HG03066 (cell line): Measurements from ENCODE around the gene USP51.
"Not testable (repeated sequence)": the region's sequence is repeated elsewhere in the genome, so short reads cannot be mapped to it uniquely, and the experiment has no call there.

Experiments used
- ATAC-seq: cut with Tn5 transposase; IDR thresholded peaks from one replicate; pipeline ENCODE4 v1.9.1; 2021; ENCODE audit warnings: low read depth; ENCODE audit not compliant: unreplicated experiment

The USP51 gene

DNA sequence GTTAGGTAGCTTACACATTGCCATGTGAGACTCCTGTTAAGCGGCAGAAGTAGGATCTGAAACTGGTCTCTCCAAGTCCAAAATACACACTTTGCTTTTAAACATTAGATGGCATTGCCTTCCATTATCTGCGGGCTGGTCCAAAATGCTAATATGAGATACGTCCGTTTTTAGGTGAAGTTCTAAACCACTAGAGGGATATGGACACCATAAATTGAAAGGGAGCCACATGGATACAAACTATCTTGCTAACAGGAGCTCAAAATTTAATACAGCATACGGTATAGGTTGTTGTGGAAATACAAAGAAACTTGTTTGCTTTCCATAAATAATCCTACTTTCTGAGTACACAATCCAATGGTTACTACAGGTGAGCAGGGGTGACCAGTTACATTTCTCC is 23.9 kb downstream of the USP51 start:
- not testable (repeated sequence) for ATAC-seq

DNA sequence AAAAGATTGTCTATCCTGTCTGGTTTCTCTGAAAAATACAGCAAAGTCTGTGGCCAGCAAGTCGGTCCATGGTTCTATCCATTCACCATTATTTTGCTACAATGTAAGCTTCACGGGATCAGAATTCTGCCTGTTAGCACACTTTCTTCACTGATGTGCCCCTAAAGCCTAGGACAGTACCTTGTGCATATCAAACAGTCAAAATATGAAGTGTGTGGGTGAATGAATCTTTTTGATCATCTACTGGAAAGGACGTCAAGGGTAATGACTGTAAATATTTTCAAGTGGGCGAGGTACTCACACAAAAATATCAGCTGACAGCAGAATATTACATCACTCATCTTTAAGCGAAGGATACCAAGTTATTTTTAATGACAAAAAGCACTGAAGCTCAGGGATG is 24.5 kb downstream of the USP51 start:
- not testable (repeated sequence) for ATAC-seq

DNA sequence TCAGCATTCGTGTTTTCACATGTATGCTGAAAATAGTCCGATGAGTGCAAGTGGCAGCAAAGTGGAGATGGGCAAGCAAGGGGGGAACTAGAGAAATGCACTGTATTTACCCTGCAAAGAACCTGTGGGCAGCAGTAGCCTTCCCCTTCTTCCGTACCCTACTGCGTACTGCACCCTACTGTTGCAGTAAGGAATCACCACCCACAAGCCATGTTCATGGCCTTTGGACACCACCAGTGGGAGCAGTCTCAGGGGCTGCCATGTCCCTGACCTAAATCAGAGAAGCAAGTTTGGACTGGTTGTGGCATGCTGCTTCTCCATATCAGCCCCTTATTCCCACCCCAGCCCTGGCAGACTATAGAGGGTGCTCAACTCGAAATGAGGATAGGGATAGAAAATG is 25.6 kb downstream of the USP51 start:
- ATAC-seq: not testable (repeated sequence)

DNA sequence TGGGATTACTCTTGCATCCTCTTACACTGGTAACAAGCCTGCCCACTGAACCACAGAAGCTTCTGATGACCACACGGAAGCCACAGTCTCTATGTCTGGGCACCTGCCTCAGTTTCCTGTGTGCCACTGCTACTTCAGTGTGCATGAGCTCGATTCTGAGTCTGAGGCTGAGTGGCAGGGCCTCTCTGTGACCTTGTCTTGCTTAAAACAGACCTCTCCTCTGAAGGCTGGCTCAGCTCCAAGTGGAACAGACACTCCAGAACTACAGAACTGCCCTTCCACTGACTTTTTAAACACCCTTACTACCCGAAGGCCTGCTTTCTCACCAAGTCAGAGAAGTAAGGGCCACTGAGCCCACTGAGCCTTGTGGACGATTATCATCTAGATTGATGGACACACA is 29.7 kb downstream of the USP51 start:
- ATAC-seq: not testable (repeated sequence)

DNA sequence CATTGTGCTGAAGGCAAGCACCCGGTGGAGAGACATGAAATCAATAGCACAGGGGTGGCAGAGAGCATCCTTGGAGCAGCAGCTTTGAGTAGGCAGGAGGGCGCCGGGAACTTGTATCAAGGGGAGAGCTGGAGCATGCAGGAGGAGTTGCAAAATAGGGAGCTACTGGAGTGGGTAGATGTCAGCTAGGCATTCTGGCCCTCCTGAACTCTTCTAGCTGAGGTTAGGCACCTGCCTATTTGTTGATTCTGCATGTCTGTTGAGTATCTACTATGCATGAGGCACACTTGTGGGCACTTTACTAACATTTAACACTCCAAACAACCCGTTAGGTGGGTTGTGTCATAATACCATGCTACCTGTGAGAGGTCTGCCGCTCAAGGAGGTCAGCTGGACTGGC is 30.2 kb downstream of the USP51 start:
- ATAC-seq: not testable (repeated sequence)

DNA sequence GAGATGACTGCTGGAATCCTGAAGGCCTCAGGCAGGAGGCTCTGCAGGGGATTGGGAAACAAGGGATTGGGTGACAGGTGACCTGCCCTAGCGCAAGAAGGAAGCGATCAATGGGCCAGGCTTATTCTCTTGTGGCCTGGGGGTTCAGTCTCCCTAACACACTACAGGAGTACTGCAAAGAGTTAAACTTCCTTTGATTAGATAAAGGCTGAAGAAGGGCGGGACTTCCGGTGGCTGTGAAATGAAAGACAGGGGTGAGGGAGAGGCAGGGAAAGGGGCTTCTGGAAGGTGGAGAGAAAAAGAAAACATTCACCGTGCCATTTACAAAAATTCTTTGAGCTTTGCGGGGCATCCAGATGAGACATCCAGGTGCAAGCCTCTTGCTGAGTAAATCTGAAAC is 33.9 kb downstream of the USP51 start:
- not testable (repeated sequence) for ATAC-seq

DNA sequence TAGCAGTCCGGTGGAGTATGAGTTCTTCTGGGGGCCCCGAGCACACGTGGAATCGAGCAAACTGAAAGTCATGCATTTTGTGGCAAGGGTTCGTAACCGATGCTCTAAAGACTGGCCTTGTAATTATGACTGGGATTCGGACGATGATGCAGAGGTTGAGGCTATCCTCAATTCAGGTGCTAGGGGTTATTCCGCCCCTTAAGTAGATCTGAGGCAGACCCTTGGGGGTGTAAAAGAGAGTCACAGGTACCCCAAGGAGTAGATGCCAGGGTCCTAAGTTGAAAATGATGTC is 36.9 kb downstream of the USP51 start:
- ATAC-seq: no peak

DNA sequence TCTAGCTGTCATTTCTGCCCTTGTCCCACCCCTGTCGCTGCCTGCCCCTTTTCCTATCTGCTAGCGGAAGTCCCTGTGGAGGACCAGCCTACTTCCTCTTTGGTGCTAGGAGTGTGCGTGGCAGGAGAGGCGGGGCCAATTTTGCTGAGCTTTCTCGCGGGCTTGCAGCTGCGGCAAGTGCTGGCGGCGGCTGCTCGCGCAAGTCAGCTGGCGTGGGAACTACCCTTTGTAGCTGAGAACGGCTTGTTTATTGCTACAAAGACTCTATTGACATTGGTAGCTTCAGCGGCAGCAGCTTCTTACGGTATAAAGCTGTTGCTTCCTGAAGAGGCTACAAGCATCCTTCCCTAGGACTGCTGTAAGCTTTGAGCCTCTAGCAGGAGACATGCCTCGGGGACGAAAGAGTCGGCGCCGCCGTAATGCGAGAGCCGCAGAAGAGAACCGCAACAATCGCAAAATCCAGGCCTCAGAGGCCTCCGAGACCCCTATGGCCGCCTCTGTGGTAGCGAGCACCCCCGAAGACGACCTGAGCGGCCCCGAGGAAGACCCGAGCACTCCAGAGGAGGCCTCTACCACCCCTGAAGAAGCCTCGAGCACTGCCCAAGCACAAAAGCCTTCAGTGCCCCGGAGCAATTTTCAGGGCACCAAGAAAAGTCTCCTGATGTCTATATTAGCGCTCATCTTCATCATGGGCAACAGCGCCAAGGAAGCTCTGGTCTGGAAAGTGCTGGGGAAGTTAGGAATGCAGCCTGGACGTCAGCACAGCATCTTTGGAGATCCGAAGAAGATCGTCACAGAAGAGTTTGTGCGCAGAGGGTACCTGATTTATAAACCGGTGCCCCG is 37.4 kb downstream of the USP51 start, which contains the start of gene MAGEH1:
MAGEH1 (plus strand) TSS at position 138 of the 843 bp plus-strand sequence; CDS start at position 386, 248 bp downstream.
- peak; percentile 98 for ATAC-seq

DNA sequence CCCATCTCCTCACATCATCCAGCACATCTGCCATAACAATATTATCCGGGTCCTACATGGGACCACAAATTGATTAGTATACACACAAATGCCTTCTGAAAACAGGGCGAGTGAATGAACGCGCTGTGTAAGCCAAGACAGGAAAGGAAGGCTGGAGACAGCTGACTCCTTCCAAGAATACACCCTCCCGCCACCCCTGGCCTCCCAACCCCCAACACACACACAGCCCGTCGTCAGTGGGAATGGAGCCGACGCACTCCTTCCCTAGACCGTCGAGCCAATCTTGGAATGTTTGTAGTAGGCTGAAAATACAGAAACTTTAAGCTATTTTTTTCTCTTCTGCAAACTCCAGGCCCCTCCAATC is 38.0 kb downstream of the USP51 start:
- ATAC-seq: peak; percentile 15

DNA sequence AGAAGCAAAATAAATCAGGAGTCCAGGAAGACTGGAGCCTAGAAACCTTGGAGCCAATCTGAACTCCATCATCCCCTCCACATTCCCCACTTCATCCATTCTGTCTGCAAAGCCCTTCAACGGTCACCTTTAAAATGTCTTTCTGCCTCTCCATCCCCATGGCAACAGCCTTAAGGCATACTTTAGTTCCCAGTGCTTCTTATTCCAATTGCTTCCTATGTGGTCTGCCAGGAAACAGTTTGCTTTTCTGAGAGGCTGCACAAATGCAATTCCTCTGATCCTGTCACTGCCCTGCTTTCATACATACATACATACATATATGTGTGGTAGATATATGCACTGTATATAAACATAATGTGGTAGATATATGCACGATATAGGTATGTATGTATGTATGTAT is 38.5 kb downstream of the USP51 start:
- ATAC-seq: no peak

DNA sequence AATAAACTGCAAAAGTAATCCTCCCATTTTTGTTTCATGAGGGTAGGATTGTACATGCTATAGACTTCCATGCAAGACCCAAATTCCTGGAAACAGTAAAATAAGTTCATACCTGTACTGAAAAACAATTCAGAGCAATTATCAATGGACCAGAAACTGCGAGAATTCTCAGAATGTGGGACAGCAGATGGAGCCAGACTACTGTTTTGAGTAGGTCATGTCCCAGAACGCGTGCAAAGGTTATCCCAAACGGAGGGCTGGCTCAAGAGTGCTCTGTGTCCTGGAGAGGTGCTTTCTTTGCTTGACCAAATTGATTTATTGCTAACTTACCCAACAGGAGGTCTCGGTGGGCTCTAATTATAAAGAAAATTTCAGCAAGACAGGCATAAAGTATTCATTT is 39.4 kb downstream of the USP51 start:
- ATAC-seq: no peak

DNA sequence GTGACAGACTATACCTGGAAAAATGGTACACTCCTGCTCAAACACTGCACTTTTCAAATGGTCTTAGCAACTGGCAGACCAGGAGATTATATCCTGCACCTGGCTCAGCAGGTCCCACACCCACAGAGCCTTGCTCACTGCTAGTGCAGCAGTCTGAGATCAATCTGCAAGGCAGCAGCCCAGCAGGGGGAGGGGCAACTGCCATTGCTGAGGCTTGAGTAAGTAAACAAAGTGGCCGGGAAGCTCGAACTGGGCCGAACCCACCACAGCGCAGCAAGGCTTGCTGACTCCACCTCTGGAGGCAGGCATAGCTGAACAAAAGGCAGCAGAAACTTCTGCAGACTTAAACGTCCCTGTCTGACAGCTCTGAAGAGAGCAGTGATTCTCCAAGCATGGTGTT is 46.2 kb downstream of the USP51 start:
- not testable (repeated sequence) for ATAC-seq
